Astrocyte of the spinal cord (primary cell): ENCODE data around the gene STX16.
A peak's percentile ranks its signal among the peaks of the same experiment; 100 is the strongest.

Experiments used
- DNase-seq: peaks from one replicate; pipeline ENCODE4 v3.0.0; 2011; ENCODE audit warnings: low read depth, low spot score
- H3K4me3 ChIP-seq: 2 replicates; pipeline ENCODE4 v1.5.1; 2011; ENCODE audit warnings: low read depth, mild to moderate bottlenecking, low read length, moderate library complexity
- CTCF ChIP-seq: IDR thresholded peaks from 2 replicates; pipeline ENCODE4 v1.5.1; 2012; ENCODE audit warnings: low read depth, mild to moderate bottlenecking, low read length, inconsistent platforms
- in situ Hi-C: cut with HindIII; loops from 2 replicates; pipeline ENCODE4 v1.10.0; 2017; ENCODE audit warnings: low sequenced_read_pairs

STX16 gene

GRCh38 chr20:58650181-58650775, 805 bp upstream of the STX16 start:
- TF ChIP-seq CTCF, result no peak
- in situ Hi-C loops, result loop anchor here (25.0 kb wide), 1 partner anchor 413 kb away; the partner anchor contains the start of gene ANKRD60
- no peak for DNase-seq
- peak overlapping the region; percentile 87 for H3K4me3 ChIP-seq

GRCh38 chr20:58651559-58651945, 469 bp downstream of the STX16 start:
- no peak for TF ChIP-seq CTCF
- no peak for DNase-seq
- H3K4me3 ChIP-seq, result peak overlapping the region; percentile 87
- in situ Hi-C loops, result loop anchor here (25.0 kb wide), 1 partner anchor 414 kb away; the partner anchor contains the start of gene ANKRD60

- peak; percentile 92 for DNase-seq
- TF ChIP-seq CTCF, result no peak
- H3K4me3 ChIP-seq, result peak overlapping the region; percentile 87
- in situ Hi-C loops, result loop anchor here (25.0 kb wide), 1 partner anchor 415 kb away; the partner anchor contains the start of gene ANKRD60
Observed at GRCh38 chr20:58651946-58652605, 993 bp downstream of the STX16 start.

GRCh38 chr20:58652606-58653294, 1.7 kb downstream of the STX16 start:
- in situ Hi-C loops, result loop anchor here (25.0 kb wide), 1 partner anchor 415 kb away; the partner anchor contains the start of gene ANKRD60
- H3K4me3 ChIP-seq, result peak overlapping the region; percentile 87
- no peak for DNase-seq
- no peak for TF ChIP-seq CTCF

GRCh38 chr20:58654337-58654736, 3.3 kb downstream of the STX16 start:
- in situ Hi-C loops, result loop anchor here (25.0 kb wide), 1 partner anchor 417 kb away; the partner anchor contains the start of gene ANKRD60
- DNase-seq, result no peak

More at GRCh38 chr20:58654337-58654736, 3.3 kb downstream of the STX16 start:
- no peak for TF ChIP-seq CTCF
- no peak overlapping the region for H3K4me3 ChIP-seq
